CD4-positive, CD25-positive, alpha-beta regulatory T cell (primary cell): Measurements from ENCODE around the gene FAM200B. TPM values are rescaled to one million over a fixed set of nuclear protein-coding genes. Genes with fewer than 3 reads are reported as not detected.
A peak's percentile ranks its signal among the peaks of the same experiment; 100 is the strongest.

Source experiments
- ATAC-seq, 2 donors: fragments of 150-1000 bp; cut with Tn5 transposase; one replicate each; pipeline ENCODE4 v1.10.0; 2021; ENCODE audit warnings: low read depth in 2 of 2, moderate number of reproducible peaks in 2 of 2, moderate library complexity in 1 of 2
- DNase-seq, 3 donors: peaks; one replicate each; pipeline versions ENCODE4 v3.0.0 to v3.0.0-alpha.2; 2012 to 2022; ENCODE audit warnings: mixed read lengths in 1 of 3
- H3K27ac ChIP-seq: one replicate; pipeline ENCODE4 v1.7.0; 2013; ENCODE audit warnings: mild to moderate bottlenecking, low read length; ENCODE audit not compliant: insufficient read depth, poor library complexity, severe bottlenecking
- H3K27me3 ChIP-seq: one replicate; pipeline ENCODE4 v1.7.0; 2013; ENCODE audit warnings: low read length; ENCODE audit not compliant: control insufficient read depth, insufficient read depth
- H3K36me3 ChIP-seq: one replicate; pipeline ENCODE4 v1.7.0; 2013; ENCODE audit warnings: mild to moderate bottlenecking, low read length, moderate library complexity; ENCODE audit not compliant: control insufficient read depth, insufficient read depth
- H3K4me1 ChIP-seq: 2 replicates; pipeline ENCODE4 v1.7.0; 2013; ENCODE audit warnings: mild to moderate bottlenecking, low read length; ENCODE audit not compliant: insufficient read depth, control insufficient read depth, poor library complexity, severe bottlenecking
- H3K4me3 ChIP-seq: one replicate; pipeline ENCODE4 v1.7.0; 2013; ENCODE audit warnings: low read depth, mild to moderate bottlenecking, low read length, moderate library complexity
- H3K9me3 ChIP-seq, 2 experiments: 1 replicate in 1 of 2; 2 replicates in 1 of 2; pipeline ENCODE4 v1.7.0; 2013; ENCODE audit warnings: low read length in 2 of 2, mild to moderate bottlenecking in 1 of 2, moderate library complexity in 1 of 2; ENCODE audit not compliant: control insufficient read depth in 2 of 2
- H3K27ac Mint-ChIP-seq, 3 donors: one replicate each; pipeline ENCODE4 v1.8.0; 2020 to 2022; ENCODE audit warnings: mild to moderate bottlenecking in 3 of 3, mixed read lengths in 3 of 3, moderate library complexity in 2 of 3
- H3K27me3 Mint-ChIP-seq: one replicate; pipeline ENCODE4 v1.8.0; 2022; ENCODE audit warnings: mild to moderate bottlenecking, mixed read lengths
- H3K36me3 Mint-ChIP-seq: one replicate; pipeline ENCODE4 v1.8.0; 2020; ENCODE audit warnings: mixed read lengths
- H3K4me1 Mint-ChIP-seq, 4 donors: one replicate each; pipeline ENCODE4 v1.8.0; 2020 to 2022; ENCODE audit warnings: mixed read lengths in 4 of 4, mild to moderate bottlenecking in 1 of 4
- H3K4me3 Mint-ChIP-seq, 4 donors: one replicate each; pipeline ENCODE4 v1.8.0; 2020 to 2022; ENCODE audit warnings: mild to moderate bottlenecking in 4 of 4, mixed read lengths in 4 of 4, moderate library complexity in 3 of 4
- H3K9me3 Mint-ChIP-seq, 7 donors: one replicate each; pipeline ENCODE4 v1.8.0; 2020 to 2022; ENCODE audit warnings: mixed read lengths in 7 of 7, mild to moderate bottlenecking in 3 of 7, moderate library complexity in 2 of 7
- polyA plus RNA-seq, 4 donors: library from polyadenylated mRNA; unstranded; fragments of 300-500 nt; fragmentation: Illumina TruSeq; gene quantifications; one replicate each; pipeline ENCODE4 v1.2.3, GENCODE V29; 2021
- total RNA-seq: library from RNA; stranded (reverse); gene quantifications from one replicate; pipeline ENCODE4 v1.2.3, GENCODE V29; 2022

The FAM200B gene
- total and polyA plus RNA-seq, 5 donors from 2014 or later, result 21.0 to 120 (median 97.4) TPM

DNA sequence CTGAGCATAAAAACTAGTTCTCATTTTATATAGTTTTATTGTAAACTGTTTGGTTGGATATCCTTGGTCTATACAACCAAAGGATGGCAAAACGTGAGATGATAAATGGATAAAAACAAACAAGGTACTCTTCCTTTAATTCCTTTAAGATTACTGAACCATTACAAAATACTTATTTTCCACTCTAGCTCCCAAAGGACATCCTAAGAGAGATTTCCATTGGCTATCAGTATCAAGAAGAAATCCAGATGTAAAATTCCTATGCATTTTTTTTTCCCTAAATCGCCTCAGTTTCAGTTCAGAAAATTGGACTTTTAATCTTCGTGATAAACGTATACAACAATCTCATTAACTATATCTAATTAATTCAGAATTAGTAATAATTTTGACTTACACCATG lies 28.8 kb upstream of the FAM200B start:
- H3K4me1 Mint-ChIP-seq, result peaks cover 29 to 69% (median 58%) of the 10 kb centered on the region in 4 donors
- peaks cover 0 to 2% (median 0%) of the 10 kb centered on the region in 7 donors for H3K9me3 Mint-ChIP-seq

DNA sequence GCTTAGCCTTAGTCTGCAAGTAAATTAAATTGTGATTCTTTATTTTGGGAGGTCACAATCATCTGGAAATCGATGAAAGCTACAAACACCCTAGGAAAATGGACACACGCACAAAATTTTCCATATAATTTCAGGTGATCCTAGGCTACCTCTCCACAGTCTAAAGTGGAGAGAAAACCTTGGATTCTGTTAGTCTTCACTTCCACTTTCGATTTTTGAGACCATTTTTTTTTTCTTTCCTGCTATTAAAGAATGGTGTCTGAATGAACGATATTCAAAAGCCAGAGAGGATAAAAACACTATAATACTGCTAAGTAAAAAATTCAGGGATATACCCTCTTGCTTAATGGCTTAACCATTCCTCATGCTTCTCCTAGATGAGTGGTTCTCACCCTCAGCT lies 28.2 kb upstream of the FAM200B start:
- peak overlapping the region; percentile 60 for H3K27ac ChIP-seq
- no peaks in the 10 kb centered on the region for H3K9me3 ChIP-seq
- Mint-ChIP-seq H3K4me1 (peaks cover 28 to 64% (median 54%) of the 10 kb centered on the region in 4 donors), H3K27me3 (no peaks in the 10 kb centered on the region), H3K4me3 (peak overlapping the region; percentile 97 to 99 (median 98)), H3K9me3 (peaks cover 0 to 2% (median 0%) of the 10 kb centered on the region in 7 donors), H3K36me3 (no peaks in the 10 kb centered on the region), H3K27ac (peak overlapping the region; percentile 94 to 99 (median 97))
- no peaks in the 10 kb centered on the region for H3K36me3 ChIP-seq
- DNase-seq (peak in 1 of 3 donors; percentile 20), ATAC-seq (no peak)
- no peaks in the 10 kb centered on the region for H3K27me3 ChIP-seq
- H3K4me3 ChIP-seq, result peak overlapping the region; percentile 94
- H3K4me1 ChIP-seq, result peaks cover 62% of the 10 kb centered on the region

More for the DNA sequence above, 28.8 kb upstream of the FAM200B start:
- no peaks in the 10 kb centered on the region for H3K27me3 ChIP-seq
- DNase-seq (no peak), ATAC-seq (no peak)
- no peaks in the 10 kb centered on the region for H3K9me3 ChIP-seq
- peak overlapping the region; percentile 94 for H3K4me3 ChIP-seq
- H3K36me3 Mint-ChIP-seq, result no peaks in the 10 kb centered on the region
- H3K27ac Mint-ChIP-seq, result peak overlapping the region in 2 of 3 donors; percentile 94 to 97
- H3K27ac ChIP-seq, result peak overlapping the region; percentile 60
- no peaks in the 10 kb centered on the region for H3K27me3 Mint-ChIP-seq
- H3K4me1 ChIP-seq, result peaks cover 68% of the 10 kb centered on the region
- H3K4me3 Mint-ChIP-seq, result peak overlapping the region; percentile 97 to 99 (median 98)
- H3K36me3 ChIP-seq, result no peaks in the 10 kb centered on the region

DNA sequence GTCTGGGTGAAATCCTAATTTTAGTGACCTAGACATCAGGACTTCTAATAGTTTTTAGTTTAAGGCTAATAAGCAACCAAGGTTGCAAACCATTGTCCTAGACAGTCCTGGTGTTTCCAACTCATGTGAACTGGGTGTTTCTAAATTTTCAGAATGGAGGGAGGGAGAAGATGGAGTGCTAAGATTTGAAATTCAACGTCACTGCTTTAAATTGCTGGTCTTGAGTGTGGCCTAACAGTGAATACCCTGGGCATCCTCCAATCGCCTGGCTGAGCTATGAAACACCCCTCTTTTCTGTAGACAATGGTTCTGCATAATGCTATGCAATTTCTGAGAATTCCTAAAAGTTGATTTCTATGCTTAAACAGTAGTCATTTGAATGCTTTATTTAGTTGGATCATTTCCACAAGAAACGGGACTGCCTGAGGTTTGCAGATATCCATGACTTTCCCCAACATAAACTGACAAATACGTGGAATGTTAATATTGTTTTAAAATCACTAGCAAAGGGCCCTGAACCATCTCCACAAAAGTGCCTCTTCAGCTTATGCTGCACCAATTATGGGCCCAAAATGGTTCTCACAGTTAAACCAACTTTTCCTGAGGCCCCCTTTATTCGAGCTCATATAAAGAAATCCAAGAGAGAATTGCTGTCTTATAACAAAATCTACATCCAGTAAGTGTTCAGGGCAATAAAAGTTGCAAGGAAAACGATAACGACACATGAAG lies 27.6 kb upstream of the FAM200B start:
- Mint-ChIP-seq H3K36me3 (no peaks in the 10 kb centered on the region), H3K9me3 (peaks cover 0 to 2% (median 0%) of the 10 kb centered on the region in 7 donors), H3K4me3 (peak overlapping the region; percentile 97 to 99 (median 98)), H3K4me1 (peaks cover 28 to 57% (median 48%) of the 10 kb centered on the region in 4 donors), H3K27me3 (no peaks in the 10 kb centered on the region), H3K27ac (peak overlapping the region; percentile 94 to 99 (median 97))
- Histone ChIP-seq H3K4me1 (peaks cover 59% of the 10 kb centered on the region), H3K4me3 (peak overlapping the region; percentile 94), H3K36me3 (no peaks in the 10 kb centered on the region), H3K9me3 (no peaks in the 10 kb centered on the region), H3K27me3 (no peaks in the 10 kb centered on the region), H3K27ac (peak overlapping the region; percentile 90)
- DNase-seq (peak in 2 of 3 donors; percentile 4 to 60), ATAC-seq (no peak)

DNA sequence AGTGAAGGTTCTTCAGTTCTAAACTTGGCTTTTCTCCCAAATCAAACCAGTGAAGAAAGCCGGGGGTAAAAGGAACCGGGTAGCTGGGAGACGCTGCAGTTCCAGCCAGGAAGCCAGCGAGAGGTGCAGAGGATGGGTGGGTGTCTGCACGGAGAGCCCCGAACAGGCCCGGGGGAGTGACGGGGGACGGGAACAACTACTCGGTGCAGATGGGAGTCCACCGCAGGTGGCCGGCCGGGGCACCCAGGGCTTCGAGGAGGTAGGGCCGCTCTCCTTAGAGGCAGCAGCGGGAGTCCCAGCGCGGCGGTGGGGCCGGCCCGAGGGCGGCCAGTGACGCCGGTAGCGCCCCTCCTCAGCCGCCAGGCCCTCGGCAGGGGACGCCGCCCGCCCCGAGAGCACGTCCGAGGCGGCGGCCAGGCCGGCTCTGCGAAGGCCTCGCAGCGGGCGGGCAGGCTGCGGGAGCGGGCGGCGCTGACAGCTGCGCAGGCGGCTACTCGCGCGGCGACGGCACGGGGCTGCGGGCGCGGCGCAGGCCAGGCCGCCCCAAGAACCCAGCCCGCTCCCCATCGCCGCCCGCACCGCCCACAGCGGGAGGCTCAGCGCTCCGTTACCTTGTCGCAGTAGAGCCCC lies 26.9 kb upstream of the FAM200B start:
- Histone ChIP-seq H3K27ac (peak overlapping the region; percentile 90), H3K36me3 (no peaks in the 10 kb centered on the region), H3K4me3 (peak overlapping the region; percentile 94), H3K4me1 (peaks cover 53% of the 10 kb centered on the region), H3K9me3 (no peaks in the 10 kb centered on the region), H3K27me3 (no peaks in the 10 kb centered on the region)
- no peaks in the 10 kb centered on the region for H3K27me3 Mint-ChIP-seq
- H3K27ac Mint-ChIP-seq, result peak overlapping the region; percentile 94 to 99 (median 97)
- DNase-seq, result peak in 2 of 3 donors; percentile 36 to 44
- no peaks in the 10 kb centered on the region for H3K36me3 Mint-ChIP-seq
- H3K4me3 Mint-ChIP-seq, result peak overlapping the region; percentile 97 to 99 (median 98)
- peaks cover 0 to 2% (median 0%) of the 10 kb centered on the region in 7 donors for H3K9me3 Mint-ChIP-seq
- ATAC-seq, result peak; percentile 58 to 59
- H3K4me1 Mint-ChIP-seq, result peaks cover 27 to 53% (median 44%) of the 10 kb centered on the region in 4 donors

DNA sequence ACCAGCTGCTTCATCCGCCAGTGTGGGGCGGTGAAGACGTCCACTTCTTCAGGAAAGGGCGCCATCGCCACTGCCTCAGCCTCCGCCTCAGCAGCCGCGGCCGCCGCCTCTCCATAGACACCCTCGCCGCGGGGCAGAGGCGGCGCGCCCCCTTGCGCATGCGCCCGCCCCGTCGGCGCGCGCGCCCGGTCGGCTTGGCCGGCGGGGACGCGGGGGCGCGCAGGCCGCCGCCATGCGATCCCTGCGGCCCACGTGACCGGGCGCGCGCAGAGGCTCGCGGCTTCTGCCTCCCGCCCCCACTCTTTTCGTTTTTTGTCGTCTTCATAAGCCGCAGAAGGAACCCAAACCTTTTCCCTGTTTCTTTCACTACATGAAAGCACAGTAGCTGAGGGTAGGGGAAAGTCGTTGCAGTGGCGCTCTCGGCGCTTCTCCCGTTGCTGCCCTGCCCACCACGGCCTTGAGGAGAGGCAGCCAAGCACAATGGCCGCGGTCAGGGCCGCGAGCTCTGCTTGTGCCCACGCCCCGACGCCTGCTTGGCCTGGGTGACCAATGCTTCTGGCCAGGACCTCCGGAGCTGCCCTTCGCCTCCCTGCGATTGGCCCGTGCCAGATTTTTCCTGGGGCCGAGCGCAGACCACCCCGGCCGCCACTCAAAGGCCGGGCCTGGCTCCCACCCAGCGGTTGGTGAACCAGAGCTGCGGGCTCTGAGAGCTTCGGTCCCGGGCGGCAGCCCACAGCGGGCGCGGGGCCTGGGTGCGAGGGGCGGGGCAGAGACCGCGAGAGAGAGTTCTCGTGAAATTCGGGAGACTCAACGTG lies 26.2 kb upstream of the FAM200B start, which contains the start of gene FBXL5:
Gene FBXL5 (minus strand): TSS at position 135 of the 815 bp plus-strand sequence. CDS start 70 bp downstream, at position 65.
- Mint-ChIP-seq H3K27ac (peak within 1 kb of the TSS; percentile 94 to 99 (median 98)), H3K27me3 (no peaks in the 10 kb centered on the region), H3K9me3 (peaks cover 0 to 2% (median 0%) of the 10 kb centered on the region in 7 donors), H3K4me3 (peak within 1 kb of the TSS; percentile 97 to 99 (median 98)), H3K36me3 (no peaks in the 10 kb centered on the region), H3K4me1 (peaks cover 21 to 46% (median 37%) of the 10 kb centered on the region in 4 donors)
- H3K9me3 ChIP-seq, result no peaks in the 10 kb centered on the region
- H3K27ac ChIP-seq, result peak within 1 kb of the TSS; percentile 90
- peaks cover 45% of the 10 kb centered on the region for H3K4me1 ChIP-seq
- H3K36me3 ChIP-seq, result no peaks in the 10 kb centered on the region
- peak; percentile 76 to 90 (median 87) for DNase-seq
- no peaks in the 10 kb centered on the region for H3K27me3 ChIP-seq
- peak; percentile 84 to 85 for ATAC-seq
- H3K4me3 ChIP-seq, result peak within 1 kb of the TSS; percentile 94

DNA sequence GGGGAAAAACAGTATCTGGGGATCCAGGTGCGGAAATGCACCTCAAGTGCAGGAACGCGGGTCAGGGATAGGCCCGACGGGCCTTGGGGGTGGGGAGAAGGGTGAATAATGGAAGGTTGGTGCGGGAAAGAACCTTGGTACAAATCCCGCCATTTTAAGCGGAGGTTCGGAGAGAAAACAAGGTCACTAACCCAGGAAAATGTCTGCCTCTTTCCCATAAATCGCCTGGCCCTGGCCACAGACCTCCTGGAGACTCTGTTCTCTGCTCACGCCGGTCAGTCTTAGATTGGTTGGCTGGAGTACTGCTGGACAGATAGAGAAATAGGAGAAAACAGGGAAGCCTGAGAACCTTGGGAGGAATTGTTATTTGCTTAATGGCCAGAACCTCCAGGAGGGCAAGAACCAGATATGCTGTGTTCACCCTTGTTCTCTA lies 25.6 kb upstream of the FAM200B start:
- Histone ChIP-seq H3K4me3 (peak overlapping the region; percentile 49), H3K36me3 (no peaks in the 10 kb centered on the region), H3K27me3 (no peaks in the 10 kb centered on the region), H3K4me1 (peaks cover 40% of the 10 kb centered on the region), H3K9me3 (no peaks in the 10 kb centered on the region), H3K27ac (peak overlapping the region; percentile 90)
- Mint-ChIP-seq H3K27ac (peak overlapping the region; percentile 94 to 98 (median 95)), H3K36me3 (no peaks in the 10 kb centered on the region), H3K27me3 (no peaks in the 10 kb centered on the region), H3K4me3 (peak overlapping the region; percentile 94 to 96 (median 96)), H3K9me3 (peaks cover 0 to 2% (median 0%) of the 10 kb centered on the region in 7 donors), H3K4me1 (peaks cover 17 to 41% (median 33%) of the 10 kb centered on the region in 4 donors)
- ATAC-seq (no peak), DNase-seq (no peak)

DNA sequence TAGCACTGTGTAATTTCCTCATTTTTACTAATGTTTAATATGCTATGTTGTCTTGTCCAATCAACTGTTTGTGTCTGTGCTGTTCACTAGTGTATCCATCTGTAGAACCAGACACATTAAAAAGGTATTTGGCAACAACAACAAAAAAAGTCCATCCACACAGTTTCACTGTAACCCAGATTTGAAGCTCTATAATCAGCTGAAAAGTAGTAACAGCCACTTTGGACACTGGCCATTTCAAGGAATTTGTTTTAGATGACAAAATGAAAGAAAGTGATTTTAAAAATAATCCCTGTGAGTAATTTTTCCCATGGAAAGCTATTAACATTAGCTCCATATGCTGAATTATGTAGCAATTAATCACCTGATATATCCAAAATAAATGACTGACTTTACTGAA lies 24.3 kb upstream of the FAM200B start:
- Mint-ChIP-seq H3K4me3 (peak overlapping the region in 3 of 4 donors; percentile 30 to 86 (median 84)), H3K27me3 (no peaks in the 10 kb centered on the region), H3K9me3 (peaks cover 0 to 2% (median 0%) of the 10 kb centered on the region in 7 donors), H3K4me1 (peaks cover 16 to 28% (median 25%) of the 10 kb centered on the region in 4 donors), H3K36me3 (no peaks in the 10 kb centered on the region), H3K27ac (no peak overlapping the region)
- ATAC-seq (no peak), DNase-seq (no peak)
- H3K4me3 ChIP-seq, result no peak overlapping the region
- peaks cover 27% of the 10 kb centered on the region for H3K4me1 ChIP-seq
- no peaks in the 10 kb centered on the region for H3K27me3 ChIP-seq
- no peak overlapping the region for H3K27ac ChIP-seq
- H3K9me3 ChIP-seq, result no peaks in the 10 kb centered on the region
- no peaks in the 10 kb centered on the region for H3K36me3 ChIP-seq
